ENCODE measurements around the gene EVI5L. TPM values are rescaled to one million over a fixed set of nuclear protein-coding genes. Genes with fewer than 3 reads are reported as not detected.

Gene EVI5L
- total RNA-seq, 2 experiments from 2014 or later, result 5.2 to 6.0 TPM

DNA sequence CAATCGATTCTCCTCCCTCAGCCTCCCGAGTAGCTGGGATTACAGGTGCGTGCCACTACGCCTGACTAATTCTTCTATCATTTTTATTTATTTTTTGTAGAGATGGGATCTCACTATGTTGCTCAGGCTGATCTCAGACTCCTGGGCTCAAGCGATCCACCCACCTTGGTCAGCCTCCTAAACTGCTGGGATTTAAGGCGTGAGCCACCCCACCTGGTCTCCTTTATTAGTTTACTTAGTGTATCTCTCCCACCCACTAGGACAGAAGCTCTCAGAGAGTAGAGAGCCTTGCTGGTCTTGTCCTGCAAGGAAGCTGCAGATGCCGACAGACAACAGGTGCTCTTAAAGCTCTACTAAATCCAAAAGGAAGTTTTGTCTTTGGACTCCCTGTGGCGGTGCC, 55.8 kb downstream of the EVI5L start:
- Mint-ChIP-seq H3K9me3 (no peaks in the 10 kb centered on the region), H3K4me3 (no peak overlapping the region), H3K36me3 (ENCODE audit: low read depth) (no peaks in the 10 kb centered on the region), H3K27me3 (peaks cover 10% of the 10 kb centered on the region), H3K27ac (no peak overlapping the region), H3K4me1 (ENCODE audit: low read depth) (no peaks in the 10 kb centered on the region)
- no peak for DNase-seq
- no peak for TF ChIP-seq CTCF (IDR thresholded peaks at IDR 0.05)
- H3K4me1 ChIP-seq (ENCODE audit: insufficient read depth, low read length), result peaks cover 9% of the 10 kb centered on the region
- CTCF ChIA-PET, result interaction anchor here (1.3 to 2.2 kb wide), 2 partner anchors 9 to 17 kb away, joined by 3 to 8 read pairs; no protein-coding TSS in a partner anchor
- peaks cover 0 to 4% of the 10 kb centered on the region in 2 experiments for H3K9me3 ChIP-seq (ENCODE audit: control insufficient read depth in 1 of 2, insufficient read depth in 1 of 2, low read length in 2 of 2)
- H3K4me3 ChIP-seq (ENCODE audit: low read length), result no peak overlapping the region
- H3K27ac ChIP-seq (ENCODE audit: low read depth in 1 of 2, low read length in 2 of 2), result no peak overlapping the region
- intact Hi-C loops (cut with DNase I, micrococcal nuclease), result no loop called here
- ATAC-seq (ENCODE audit: poor library complexity), result no peak
- POLR2A ChIA-PET, result no interaction called here
- no peaks in the 10 kb centered on the region for H3K36me3 ChIP-seq (ENCODE audit: insufficient read depth, low read length)
- H3K27me3 ChIP-seq (ENCODE audit: control insufficient read depth in 1 of 2, insufficient read depth in 2 of 2, low read length in 2 of 2), result peaks cover 16 to 18% of the 10 kb centered on the region in 2 experiments

DNA sequence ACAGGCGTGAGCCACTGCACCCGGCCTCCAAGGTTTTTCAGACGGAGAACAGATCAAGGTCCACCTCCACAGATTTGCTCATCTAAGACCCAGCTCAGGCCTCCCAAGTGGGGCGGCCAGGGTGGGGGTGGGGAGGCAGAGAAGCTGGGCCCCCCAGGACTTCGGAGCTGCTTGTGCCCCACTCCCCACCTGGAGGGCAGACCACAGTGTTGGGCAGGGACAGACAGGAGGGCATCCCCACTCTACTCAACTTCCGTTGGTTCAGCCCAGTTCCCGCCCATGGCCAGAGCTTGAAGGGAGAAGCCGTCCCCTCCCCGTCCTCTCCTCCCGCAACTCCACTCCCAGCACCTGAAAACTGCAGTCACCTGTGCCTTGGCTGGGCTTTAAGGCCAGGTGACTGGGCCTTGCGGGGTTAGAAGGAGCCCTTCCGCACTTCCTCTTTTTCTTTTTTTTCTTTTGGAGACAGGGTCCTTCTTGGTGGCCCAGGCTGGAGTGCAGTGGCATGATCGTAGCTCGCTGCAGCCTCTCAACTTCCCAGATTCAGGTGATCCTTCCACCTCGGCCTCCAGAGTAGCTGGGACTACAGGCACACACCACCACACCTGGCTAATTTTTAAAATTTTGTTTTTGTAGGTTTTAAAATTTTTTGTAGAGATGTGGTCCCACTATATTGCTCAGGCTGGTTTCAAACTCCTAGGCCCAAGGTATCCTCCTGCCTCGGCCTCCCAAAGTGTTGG, 57.6 kb downstream of the EVI5L start:
- intact Hi-C loops (cut with DNase I, micrococcal nuclease), result no loop called here
- no peaks in the 10 kb centered on the region for H3K36me3 ChIP-seq (ENCODE audit: insufficient read depth, low read length)
- no peak for TF ChIP-seq CTCF (IDR thresholded peaks at IDR 0.05)
- peaks cover 9% of the 10 kb centered on the region for H3K4me1 ChIP-seq (ENCODE audit: insufficient read depth, low read length)
- peaks cover 16 to 18% of the 10 kb centered on the region in 2 experiments for H3K27me3 ChIP-seq (ENCODE audit: control insufficient read depth in 1 of 2, insufficient read depth in 2 of 2, low read length in 2 of 2)
- Mint-ChIP-seq H3K27ac (no peak overlapping the region), H3K9me3 (no peaks in the 10 kb centered on the region), H3K4me3 (no peak overlapping the region), H3K27me3 (peaks cover 14% of the 10 kb centered on the region), H3K4me1 (ENCODE audit: low read depth) (no peaks in the 10 kb centered on the region), H3K36me3 (ENCODE audit: low read depth) (no peaks in the 10 kb centered on the region)
- DNase-seq, result no peak
- H3K9me3 ChIP-seq (ENCODE audit: control insufficient read depth in 1 of 2, insufficient read depth in 1 of 2, low read length in 2 of 2), result peaks cover 0 to 4% of the 10 kb centered on the region in 2 experiments
- H3K27ac ChIP-seq (ENCODE audit: low read depth in 1 of 2, low read length in 2 of 2), result no peak overlapping the region
- ChIA-PET POLR2A (no interaction called here), CTCF (no interaction called here)
- H3K4me3 ChIP-seq (ENCODE audit: low read length), result no peak overlapping the region
- ATAC-seq (ENCODE audit: poor library complexity), result no peak

DNA sequence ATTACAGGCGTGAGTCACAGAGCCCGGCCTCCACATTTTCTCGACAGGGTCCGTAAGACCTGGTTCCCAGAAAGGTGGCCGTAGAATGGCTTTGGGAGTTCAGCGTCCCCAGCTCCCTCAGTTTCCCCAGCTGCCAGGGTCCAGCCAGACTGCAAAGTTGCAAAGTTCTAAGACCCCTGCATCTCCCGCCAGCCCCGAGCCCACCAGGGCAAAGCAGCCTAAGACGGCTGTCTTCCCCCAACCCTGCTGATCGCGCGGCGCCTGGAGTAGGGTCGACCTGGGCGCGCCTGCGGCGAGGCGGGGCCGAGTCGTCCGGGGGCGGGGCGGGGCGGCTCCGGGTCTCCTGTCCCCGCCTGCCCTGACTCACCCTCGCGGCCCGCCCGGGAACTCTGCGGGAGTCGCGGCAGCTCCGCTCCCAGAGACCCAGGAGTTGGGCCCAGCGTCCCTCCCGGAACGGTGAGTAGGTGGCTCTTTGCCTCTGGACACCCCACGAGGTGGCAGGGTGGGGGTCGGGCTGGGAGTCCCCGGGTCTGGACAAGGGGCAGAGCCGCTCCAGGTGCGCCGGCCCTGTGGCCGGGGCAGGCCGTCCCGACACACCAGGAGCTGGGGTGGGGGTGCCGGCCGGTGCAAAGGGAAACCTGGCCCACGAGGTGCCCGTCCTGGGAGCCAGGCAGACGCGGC, 58.3 kb downstream of the EVI5L start, which contains the start of gene LRRC8E:
TSS of gene LRRC8E (plus strand) at position 366 of the 681 bp plus-strand sequence. CDS start 7,094 bp downstream, outside the sequence.
- Mint-ChIP-seq H3K27ac (no peak within 1 kb of the TSS), H3K27me3 (peaks cover 14% of the 10 kb centered on the region), H3K4me3 (no peak within 1 kb of the TSS), H3K4me1 (ENCODE audit: low read depth) (no peaks in the 10 kb centered on the region), H3K9me3 (no peaks in the 10 kb centered on the region), H3K36me3 (ENCODE audit: low read depth) (no peaks in the 10 kb centered on the region)
- H3K36me3 ChIP-seq (ENCODE audit: insufficient read depth, low read length), result no peaks in the 10 kb centered on the region
- ATAC-seq (ENCODE audit: poor library complexity), result peak; percentile 61
- H3K4me1 ChIP-seq (ENCODE audit: insufficient read depth, low read length), result peaks cover 9% of the 10 kb centered on the region
- ChIA-PET CTCF (no interaction called here), POLR2A (no interaction called here)
- intact Hi-C loops (cut with DNase I, micrococcal nuclease), result no loop called here
- peaks cover 16 to 18% of the 10 kb centered on the region in 2 experiments for H3K27me3 ChIP-seq (ENCODE audit: control insufficient read depth in 1 of 2, insufficient read depth in 2 of 2, low read length in 2 of 2)
- no peak for TF ChIP-seq CTCF (IDR thresholded peaks at IDR 0.05)
- peaks cover 0 to 4% of the 10 kb centered on the region in 2 experiments for H3K9me3 ChIP-seq (ENCODE audit: control insufficient read depth in 1 of 2, insufficient read depth in 1 of 2, low read length in 2 of 2)
- DNase-seq, result peak in 6 of 14 experiments; percentile 35 to 53 (median 50)
- H3K4me3 ChIP-seq (ENCODE audit: low read length), result no peak within 1 kb of the TSS
- no peak within 1 kb of the TSS for H3K27ac ChIP-seq (ENCODE audit: low read depth in 1 of 2, low read length in 2 of 2)
